ENCODE data around the gene AXIN1. TPM values are rescaled to one million over a fixed set of nuclear protein-coding genes. Genes with fewer than 3 reads are reported as not detected.

The AXIN1 gene
- total and polyA plus RNA-seq, 9 of the 15 experiments (the other 6 are each of a cell fraction or from before 2014, with no cell fraction given): 0.42 to 58.0 (median 25.9) TPM

- Histone ChIP-seq H3K27me3 (ENCODE audit: control insufficient read depth in 2 of 2, insufficient read depth in 2 of 2, low read length in 2 of 2) (no peaks in the 10 kb centered on the region), H3K9me1 (ENCODE audit: control insufficient read depth, insufficient read depth, low read length) (no peaks in the 10 kb centered on the region), H3K4me2 (ENCODE audit: insufficient read depth, low read length) (peak overlapping the region; percentile 3; the same call in 1 of the 2 replicates), H3K4me3 (no peak overlapping the region), H3K9ac (ENCODE audit: insufficient read depth in 1 of 2, low read depth in 2 of 2, low read length in 2 of 2) (peak overlapping the region in 1 of 2 experiments; percentile 74; a peak in 1 of 4 replicates), H3K4me1 (replicated peaks in 1 of 2; ENCODE audit: control insufficient read depth in 2 of 2, insufficient read depth in 2 of 2, low read length in 2 of 2) (peaks cover 13 to 67% of the 10 kb centered on the region in 2 experiments), H2AFZ (ENCODE audit: low read depth, low read length) (0 out of 2 replicates have a peak overlapping the region, but pooled peaks have one; percentile 27), H3K9me3 (replicated peaks; ENCODE audit: control insufficient read depth, insufficient read depth, low read depth, low read length) (no peaks in the 10 kb centered on the region; the same call in 1 of the 2 replicates), H4K20me1 (replicated peaks; ENCODE audit: control insufficient read depth, insufficient read depth, low read length) (no peaks in the 10 kb centered on the region), H3K79me2 (ENCODE audit: control insufficient read depth, insufficient read depth, low read length) (peaks cover 5% of the 10 kb centered on the region; the same call in 2 of the 3 replicates), H3K36me3 (ENCODE audit: control insufficient read depth, insufficient read depth, low read length) (no peaks in the 10 kb centered on the region), H3K27ac (ENCODE audit: extremely low read depth, low read depth, low read length) (0 out of 3 replicates have a peak overlapping the region, but pooled peaks have one; percentile 47)
- 60% methylated on average over 19 of the region's 19 CpGs for WGBS (ENCODE audit: insufficient coverage, low coverage, missing lambda C conversion rate)
- CTCF ChIA-PET (ENCODE audit: low intra/inter-chr PET ratio): no interaction called here
- POLR2A ChIA-PET: interaction anchor here (0.5 to 1.3 kb wide), 4 partner anchors 10 to 330 kb away, joined by 3 read pairs; partner anchors contain the start of gene METTL26
- intact Hi-C loops (cut with micrococcal nuclease): no loop called here
- FAIRE-seq: peak; percentile 79
- ATAC-seq: no peak
- in situ Hi-C loops (cut with MboI): no loop called here
- BruUV-seq (replicated peaks): no TSS peak
- peak in 1 of 4 experiments; percentile 57 for DNase-seq (ENCODE audit: extremely low read depth in 1 of 4, low spot score in 3 of 4)
- no peak for TF ChIP-seq POU5F1 (IDR thresholded peaks at IDR 0.05; ENCODE audit: borderline replicate concordance, low read depth, low read length, partially characterized antibody)
- TF ChIP-seq, protein P1, sequence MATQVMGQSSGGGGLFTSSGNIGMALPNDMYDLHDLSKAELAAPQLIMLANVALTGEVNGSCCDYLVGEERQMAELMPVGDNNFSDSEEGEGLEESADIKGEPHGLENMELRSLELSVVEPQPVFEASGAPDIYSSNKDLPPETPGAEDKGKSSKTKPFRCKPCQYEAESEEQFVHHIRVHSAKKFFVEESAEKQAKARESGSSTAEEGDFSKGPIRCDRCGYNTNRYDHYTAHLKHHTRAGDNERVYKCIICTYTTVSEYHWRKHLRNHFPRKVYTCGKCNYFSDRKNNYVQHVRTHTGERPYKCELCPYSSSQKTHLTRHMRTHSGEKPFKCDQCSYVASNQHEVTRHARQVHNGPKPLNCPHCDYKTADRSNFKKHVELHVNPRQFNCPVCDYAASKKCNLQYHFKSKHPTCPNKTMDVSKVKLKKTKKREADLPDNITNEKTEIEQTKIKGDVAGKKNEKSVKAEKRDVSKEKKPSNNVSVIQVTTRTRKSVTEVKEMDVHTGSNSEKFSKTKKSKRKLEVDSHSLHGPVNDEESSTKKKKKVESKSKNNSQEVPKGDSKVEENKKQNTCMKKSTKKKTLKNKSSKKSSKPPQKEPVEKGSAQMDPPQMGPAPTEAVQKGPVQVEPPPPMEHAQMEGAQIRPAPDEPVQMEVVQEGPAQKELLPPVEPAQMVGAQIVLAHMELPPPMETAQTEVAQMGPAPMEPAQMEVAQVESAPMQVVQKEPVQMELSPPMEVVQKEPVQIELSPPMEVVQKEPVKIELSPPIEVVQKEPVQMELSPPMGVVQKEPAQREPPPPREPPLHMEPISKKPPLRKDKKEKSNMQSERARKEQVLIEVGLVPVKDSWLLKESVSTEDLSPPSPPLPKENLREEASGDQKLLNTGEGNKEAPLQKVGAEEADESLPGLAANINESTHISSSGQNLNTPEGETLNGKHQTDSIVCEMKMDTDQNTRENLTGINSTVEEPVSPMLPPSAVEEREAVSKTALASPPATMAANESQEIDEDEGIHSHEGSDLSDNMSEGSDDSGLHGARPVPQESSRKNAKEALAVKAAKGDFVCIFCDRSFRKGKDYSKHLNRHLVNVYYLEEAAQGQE (IDR thresholded peaks at IDR 0.05; ENCODE audit: borderline replicate concordance): peak; percentile 27; the same call in 1 of the 2 replicates
- TF ChIP-seq, protein P1 (CRISPR knock-in tag; IDR thresholded peaks at IDR 0.05; ENCODE audit: low read depth): no peak
- TF ChIP-seq TEAD1 (CRISPR knock-in tag; IDR thresholded peaks at IDR 0.05): no peak
- TF ChIP-seq CXXC5 (CRISPR knock-in tag; IDR thresholded peaks at IDR 0.05): peak; percentile 19; the same call in 1 of the 2 replicates
- peak in 2 of 3 experiments; percentile 20 to 52; a peak in 3 of 6 replicates for TF ChIP-seq CTCF (IDR thresholded peaks at IDR 0.05 in 2 of 3, conservative IDR thresholded peaks at IDR 0.05 in 1 of 3; ENCODE audit: insufficient read depth in 2 of 3, low read depth in 1 of 3, low read length in 3 of 3)
- TF ChIP-seq, protein P2, sequence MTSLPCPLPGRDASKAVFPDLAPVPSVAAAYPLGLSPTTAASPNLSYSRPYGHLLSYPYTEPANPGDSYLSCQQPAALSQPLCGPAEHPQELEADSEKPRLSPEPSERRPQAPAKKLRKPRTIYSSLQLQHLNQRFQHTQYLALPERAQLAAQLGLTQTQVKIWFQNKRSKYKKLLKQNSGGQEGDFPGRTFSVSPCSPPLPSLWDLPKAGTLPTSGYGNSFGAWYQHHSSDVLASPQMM (CRISPR knock-in tag; IDR thresholded peaks at IDR 0.05): no peak
- TF ChIP-seq HIVEP1 (CRISPR knock-in tag; IDR thresholded peaks at IDR 0.05): no peak
- TF ChIP-seq SRSF3 (IDR thresholded peaks at IDR 0.05; ENCODE audit: insufficient read depth, low read length): no peak
- TF ChIP-seq BRD4 (IDR thresholded peaks at IDR 0.05): no peak
- no peak for TF ChIP-seq TEAD4 (IDR thresholded peaks at IDR 0.05; ENCODE audit: low read length)
- TF ChIP-seq TEAD4 (CRISPR knock-in tag; IDR thresholded peaks at IDR 0.05; ENCODE audit: borderline replicate concordance): no peak
These were observed 34.2 kb upstream of the AXIN1 start for GRCh38 chr16:386641-387156.

Measured in K562 (cell line).